GM10847 (cell line): Measurements from ENCODE around the gene KREMEN2.

Experiments used
- POLR2A ChIP-seq: IDR thresholded peaks from 2 replicates; pipeline ENCODE4 v1.6.1; 2011; ENCODE audit not compliant: insufficient read length; ENCODE audit errors: extremely low read depth

The KREMEN2 gene

GRCh38 chr16:3015865-3016521, 51.9 kb downstream of the KREMEN2 start:
- no peak for TF ChIP-seq POLR2A

DNA sequence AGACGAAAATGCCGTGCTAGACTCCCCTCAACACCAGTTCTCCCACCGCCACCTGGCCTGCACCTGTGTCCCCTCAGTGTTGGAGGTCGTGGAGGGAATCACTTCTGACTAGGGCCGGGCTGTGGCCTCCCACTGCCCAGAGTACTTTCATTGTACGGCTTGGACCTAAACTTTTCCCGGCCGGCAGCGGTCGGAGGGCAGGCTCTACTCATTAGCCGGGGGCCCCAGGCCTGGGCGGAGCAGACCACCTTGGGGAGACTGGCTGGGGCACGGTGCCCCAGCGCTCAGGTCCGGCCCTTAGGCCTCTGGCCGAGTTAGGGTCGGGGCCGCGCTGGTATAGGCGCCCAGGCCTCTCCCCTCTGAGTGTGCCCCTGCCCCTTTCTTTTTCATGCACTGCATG, 53.3 kb downstream of the KREMEN2 start:
- no peak for TF ChIP-seq POLR2A
